ENCODE measurements around the gene FAM107B.

FAM107B gene

DNA sequence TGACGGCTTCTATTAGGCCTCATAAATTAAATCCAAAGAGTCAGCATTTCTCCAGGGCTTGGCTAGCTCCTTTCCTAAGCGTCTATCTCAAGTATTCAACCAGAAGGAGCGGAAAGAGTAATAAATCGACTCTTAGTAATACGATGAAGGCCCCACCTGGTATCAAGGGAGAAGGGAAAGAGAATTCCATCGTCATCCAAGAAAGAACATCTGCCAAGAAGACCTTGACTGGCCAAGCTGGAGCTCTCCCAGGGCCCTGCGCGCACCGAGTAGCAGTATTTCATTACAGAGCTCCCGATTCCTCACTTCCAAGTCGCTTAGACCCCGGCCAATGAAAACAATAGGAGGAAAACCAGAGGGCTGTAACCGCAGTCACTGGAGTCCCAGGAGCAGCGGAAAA is 266.0 kb downstream of the FAM107B start:
- TF ChIP-seq, protein P1, sequence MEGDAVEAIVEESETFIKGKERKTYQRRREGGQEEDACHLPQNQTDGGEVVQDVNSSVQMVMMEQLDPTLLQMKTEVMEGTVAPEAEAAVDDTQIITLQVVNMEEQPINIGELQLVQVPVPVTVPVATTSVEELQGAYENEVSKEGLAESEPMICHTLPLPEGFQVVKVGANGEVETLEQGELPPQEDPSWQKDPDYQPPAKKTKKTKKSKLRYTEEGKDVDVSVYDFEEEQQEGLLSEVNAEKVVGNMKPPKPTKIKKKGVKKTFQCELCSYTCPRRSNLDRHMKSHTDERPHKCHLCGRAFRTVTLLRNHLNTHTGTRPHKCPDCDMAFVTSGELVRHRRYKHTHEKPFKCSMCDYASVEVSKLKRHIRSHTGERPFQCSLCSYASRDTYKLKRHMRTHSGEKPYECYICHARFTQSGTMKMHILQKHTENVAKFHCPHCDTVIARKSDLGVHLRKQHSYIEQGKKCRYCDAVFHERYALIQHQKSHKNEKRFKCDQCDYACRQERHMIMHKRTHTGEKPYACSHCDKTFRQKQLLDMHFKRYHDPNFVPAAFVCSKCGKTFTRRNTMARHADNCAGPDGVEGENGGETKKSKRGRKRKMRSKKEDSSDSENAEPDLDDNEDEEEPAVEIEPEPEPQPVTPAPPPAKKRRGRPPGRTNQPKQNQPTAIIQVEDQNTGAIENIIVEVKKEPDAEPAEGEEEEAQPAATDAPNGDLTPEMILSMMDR (IDR thresholded peaks at IDR 0.05; ENCODE audit: low read depth, low read length), result no peak

DNA sequence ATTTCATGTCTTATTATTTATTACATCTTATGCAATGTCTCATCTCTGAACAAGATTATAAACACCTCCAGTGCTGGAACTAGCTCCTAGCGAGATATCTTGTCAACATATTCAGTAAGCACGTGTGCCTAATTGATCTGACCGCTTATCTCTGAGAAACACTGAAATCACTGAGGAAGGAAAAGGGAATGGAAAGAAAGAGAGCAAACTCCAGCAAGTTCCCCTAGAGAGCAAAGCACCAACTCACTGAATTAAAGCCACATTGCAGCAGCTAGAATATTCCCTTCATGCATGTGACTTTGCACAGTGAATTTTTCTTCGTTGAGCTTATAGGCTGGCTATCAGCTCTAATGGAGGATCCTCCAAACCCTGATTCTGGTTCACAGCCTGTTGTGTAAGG is 266.9 kb downstream of the FAM107B start:
- TF ChIP-seq, protein P1 (IDR thresholded peaks at IDR 0.05; ENCODE audit: low read depth, low read length), result no peak
- H3K4me3 ChIP-seq (ENCODE audit: low read depth, low read length), result no peak overlapping the region

More for the DNA sequence above, 266.0 kb downstream of the FAM107B start:
- H3K4me3 ChIP-seq (ENCODE audit: low read depth, low read length), result no peak overlapping the region

DNA sequence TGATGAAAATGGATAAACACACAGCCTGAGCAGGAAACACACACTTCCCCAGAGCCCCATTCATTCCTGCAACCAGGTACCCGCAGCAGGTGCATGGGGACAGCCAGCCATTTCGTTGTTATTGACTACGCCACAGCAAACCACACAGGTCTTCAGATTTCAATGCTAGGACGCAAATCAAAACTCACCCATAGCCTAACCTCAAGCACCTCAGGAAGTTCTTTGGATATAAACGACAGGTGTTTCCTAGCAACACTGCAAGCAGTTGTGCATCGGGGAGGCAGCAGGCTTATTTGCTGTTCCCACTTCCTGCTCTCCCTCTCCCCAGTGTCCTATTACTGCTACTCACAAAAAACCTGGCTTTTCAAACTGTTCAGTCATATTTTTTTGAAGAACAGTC is 267.5 kb downstream of the FAM107B start:
- H3K4me3 ChIP-seq (ENCODE audit: low read depth, low read length), result no peak overlapping the region
- TF ChIP-seq, protein P1 (IDR thresholded peaks at IDR 0.05; ENCODE audit: low read depth, low read length), result no peak

DNA sequence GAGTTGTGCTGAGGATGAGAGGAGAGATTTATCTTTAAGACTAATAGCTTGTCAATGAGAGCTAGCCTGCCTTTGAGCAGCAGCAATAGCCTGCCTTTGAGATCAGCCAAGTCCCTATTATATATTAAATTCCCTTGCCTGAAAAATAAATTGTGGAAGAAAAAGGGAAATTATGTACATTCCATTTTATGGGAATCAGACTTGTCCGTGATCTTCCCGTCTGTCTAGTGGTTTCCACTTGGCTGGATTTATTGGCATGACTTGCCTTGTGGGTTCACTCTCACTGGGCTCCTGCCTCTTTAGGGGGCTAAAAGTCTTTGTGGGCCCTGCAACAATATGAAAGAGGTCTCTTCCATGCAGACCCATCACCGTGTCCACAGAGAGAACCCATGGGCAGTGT is 272.3 kb downstream of the FAM107B start:
- no peak overlapping the region for H3K4me3 ChIP-seq (ENCODE audit: low read depth, low read length)
- TF ChIP-seq, protein P1 (IDR thresholded peaks at IDR 0.05; ENCODE audit: low read depth, low read length), result no peak

DNA sequence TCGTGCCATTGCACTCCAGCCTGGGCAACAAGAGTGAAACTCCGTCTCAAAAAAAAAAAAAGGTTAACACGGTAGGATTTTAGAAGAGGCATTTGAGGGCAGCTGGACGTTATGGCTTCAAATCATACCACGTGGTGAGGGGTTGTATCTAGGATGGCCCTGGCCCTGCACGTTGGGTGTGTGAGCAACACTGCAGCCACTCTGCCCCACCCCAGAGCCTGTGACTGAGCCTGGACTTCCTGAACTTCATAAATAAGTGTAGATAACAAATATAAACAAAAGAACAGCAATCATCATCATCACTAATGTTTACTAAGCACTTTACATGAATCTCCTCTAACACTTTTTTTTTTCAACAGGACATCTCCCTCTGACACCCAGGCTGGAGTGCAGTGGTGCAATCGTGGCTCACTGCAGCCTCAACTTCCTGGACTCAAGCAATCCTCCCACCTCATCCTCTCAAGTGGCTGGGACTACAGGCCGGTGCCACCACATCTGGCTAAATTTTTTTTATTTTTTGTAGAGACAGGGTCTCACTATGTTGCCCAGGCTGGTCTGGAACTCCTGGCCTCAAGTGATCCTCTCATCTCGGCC is 274.4 kb downstream of the FAM107B start:
- TF ChIP-seq, protein P1 (IDR thresholded peaks at IDR 0.05; ENCODE audit: low read depth, low read length), result no peak
- no peak overlapping the region for H3K4me3 ChIP-seq (ENCODE audit: low read depth, low read length)

DNA sequence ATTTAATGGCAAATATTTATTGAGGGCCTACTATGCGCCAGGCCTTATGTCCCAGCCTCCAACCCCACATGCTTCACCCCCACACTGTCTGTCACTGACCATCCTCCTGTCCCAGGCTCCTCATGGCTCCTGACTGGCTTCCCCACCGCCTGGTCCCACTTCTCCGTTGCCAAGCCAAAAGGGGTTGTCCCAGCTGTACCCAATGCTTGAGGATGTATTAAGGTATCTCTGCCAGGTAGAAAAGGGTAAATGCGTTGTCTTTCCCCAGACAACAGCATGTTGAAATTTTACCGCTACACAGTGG is 275.1 kb downstream of the FAM107B start:
- TF ChIP-seq, protein P1 (IDR thresholded peaks at IDR 0.05; ENCODE audit: low read depth, low read length), result no peak

DNA sequence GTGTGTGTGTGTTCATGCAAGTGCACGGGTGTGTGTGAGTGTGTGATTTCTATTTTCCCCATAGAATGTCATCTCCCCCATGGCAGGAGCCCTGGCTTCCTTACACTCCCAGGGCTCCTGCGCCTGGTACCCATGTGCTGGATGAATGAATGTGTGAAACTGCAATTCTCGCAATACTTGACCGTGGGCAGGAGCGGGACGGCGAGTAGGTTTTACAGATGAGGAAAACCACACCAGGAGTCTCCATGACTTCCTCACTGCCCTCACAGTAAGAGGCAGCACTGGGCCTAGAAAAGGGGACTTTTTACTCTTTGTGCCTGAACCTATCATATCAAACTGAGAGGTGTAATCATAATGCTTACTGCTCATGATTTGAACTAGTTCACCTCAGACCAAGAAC is 276.4 kb downstream of the FAM107B start:
- TF ChIP-seq, protein P1 (IDR thresholded peaks at IDR 0.05; ENCODE audit: low read depth, low read length), result no peak
- no peak overlapping the region for H3K4me3 ChIP-seq (ENCODE audit: low read depth, low read length)

More for the DNA sequence above, 275.1 kb downstream of the FAM107B start:
- H3K4me3 ChIP-seq (ENCODE audit: low read depth, low read length), result no peak overlapping the region

All from WI38 (cell line).